Skin of body (tissue), 2 donors: Measurements from ENCODE around the gene FREY1. TPM values are rescaled to one million over a fixed set of nuclear protein-coding genes. Genes with fewer than 3 reads are reported as not detected.

Experiments
- DNase-seq: peaks from one replicate; lab custom pipeline; 2025; lab: John Stamatoyannopoulos, UW
- total RNA-seq: library from RNA; depleted of rRNA; stranded (reverse); fragments of >200 nt; gene quantifications from one replicate; pipeline ENCODE4 v1.2.3, GENCODE V29; 2014

FREY1 gene
- not detected for total RNA-seq

GRCh38 chr11:45906965-45907611 is at the start of gene FREY1:
TSS of gene FREY1 (minus strand) at chr11:45907271. CDS start at chr11:45907245, 26 bp downstream.
- no peak for DNase-seq

- DNase-seq = no peak
These were observed 42.9 kb upstream of the FREY1 start for GRCh38 chr11:45949992-45950407.

GRCh38 chr11:45948356-45948755 is 41.3 kb upstream of the FREY1 start:
- DNase-seq = no peak

- DNase-seq = no peak
These were observed 40.8 kb upstream of the FREY1 start for GRCh38 chr11:45947885-45948284.

- peak; percentile 13 for DNase-seq
These were observed 38.4 kb upstream of the FREY1 start for GRCh38 chr11:45945397-45945999.

- DNase-seq = no peak
These were observed 35.3 kb upstream of the FREY1 start for GRCh38 chr11:45942381-45942780.

GRCh38 chr11:45941285-45941684 is 34.2 kb upstream of the FREY1 start:
- DNase-seq = no peak

GRCh38 chr11:45939836-45940235 is 32.8 kb upstream of the FREY1 start:
- DNase-seq = no peak

GRCh38 chr11:45937916-45938315 is 30.8 kb upstream of the FREY1 start:
- DNase-seq = no peak

- no peak for DNase-seq
These were observed 29.5 kb upstream of the FREY1 start for GRCh38 chr11:45936511-45937054.

GRCh38 chr11:45935349-45936064 is 28.4 kb upstream of the FREY1 start:
- DNase-seq = no peak

GRCh38 chr11:45934580-45935318 is 27.7 kb upstream of the FREY1 start:
- DNase-seq = no peak

- no peak for DNase-seq
These were observed 26.9 kb upstream of the FREY1 start for GRCh38 chr11:45933846-45934579.

- DNase-seq = no peak
These were observed 26.2 kb upstream of the FREY1 start for GRCh38 chr11:45933131-45933831.

- DNase-seq = no peak
These were observed 25.1 kb upstream of the FREY1 start for GRCh38 chr11:45932217-45932616.

- no peak for DNase-seq
These were observed 24.7 kb upstream of the FREY1 start for GRCh38 chr11:45931739-45932138.

GRCh38 chr11:45930951-45931570 is 24.0 kb upstream of the FREY1 start:
- DNase-seq = peak; percentile 25

GRCh38 chr11:45930031-45930794 is 23.1 kb upstream of the FREY1 start:
- DNase-seq = no peak

GRCh38 chr11:45929486-45930030 is 22.5 kb upstream of the FREY1 start:
- no peak for DNase-seq
